NCI-H1436 treated with DMSO at 0.1 percent for 48 hours (cell line): Measurements from ENCODE around the gene BFSP2.
"Not testable (repeated sequence)": the region's sequence is repeated elsewhere in the genome, so short reads cannot be mapped to it uniquely, and the experiment has no call there.

Experiments
- DNase-seq: peaks from one replicate; lab custom pipeline; 2025; lab: John Stamatoyannopoulos, UW

BFSP2 gene

GRCh38 chr3:133479895-133480669 is 80.2 kb downstream of the BFSP2 start:
- no peak for DNase-seq

GRCh38 chr3:133482474-133482873 is 82.6 kb downstream of the BFSP2 start:
- DNase-seq = not testable (repeated sequence)

- DNase-seq = no peak
Measured at GRCh38 chr3:133486658-133487057, 86.8 kb downstream of the BFSP2 start.

- DNase-seq = no peak
Measured at GRCh38 chr3:133487204-133487603, 87.3 kb downstream of the BFSP2 start.

- no peak for DNase-seq
Measured at GRCh38 chr3:133487920-133488540, 88.2 kb downstream of the BFSP2 start.

- no peak for DNase-seq
Measured at GRCh38 chr3:133488785-133489367, 89.0 kb downstream of the BFSP2 start.

- DNase-seq = no peak
Measured at GRCh38 chr3:133489466-133490085, 89.7 kb downstream of the BFSP2 start.

- DNase-seq = no peak
Measured at GRCh38 chr3:133490468-133491351, 90.9 kb downstream of the BFSP2 start.

- no peak for DNase-seq
Measured at GRCh38 chr3:133491481-133492059, 91.7 kb downstream of the BFSP2 start.

GRCh38 chr3:133492159-133492741 is 92.4 kb downstream of the BFSP2 start:
- no peak for DNase-seq

GRCh38 chr3:133494469-133494868 is 94.6 kb downstream of the BFSP2 start:
- DNase-seq = no peak

- not testable (repeated sequence) for DNase-seq
Measured at GRCh38 chr3:133502542-133502941, 102.7 kb downstream of the BFSP2 start.

GRCh38 chr3:133503409-133503808 is 103.6 kb downstream of the BFSP2 start:
- no peak for DNase-seq

- no peak for DNase-seq
Measured at GRCh38 chr3:133504736-133505135, 104.9 kb downstream of the BFSP2 start.

- no peak for DNase-seq
Measured at GRCh38 chr3:133505813-133506212, 106.0 kb downstream of the BFSP2 start.

GRCh38 chr3:133506215-133506901 is 106.5 kb downstream of the BFSP2 start:
- no peak for DNase-seq

- no peak for DNase-seq
Measured at GRCh38 chr3:133509488-133509887, 109.6 kb downstream of the BFSP2 start.

GRCh38 chr3:133512416-133513089 is 112.7 kb downstream of the BFSP2 start:
- DNase-seq = no peak

GRCh38 chr3:133514418-133514817 is 114.6 kb downstream of the BFSP2 start:
- DNase-seq = no peak

- DNase-seq = no peak
Measured at GRCh38 chr3:133515127-133515526, 115.3 kb downstream of the BFSP2 start.
